ENCODE measurements around the gene B3GAT2. TPM values are rescaled to one million over a fixed set of nuclear protein-coding genes. Genes with fewer than 3 reads are reported as not detected.
A peak's percentile ranks its signal among the peaks of the same experiment; 100 is the strongest.

B3GAT2 gene
- total RNA-seq, 1 donor = under 0.01 TPM

DNA sequence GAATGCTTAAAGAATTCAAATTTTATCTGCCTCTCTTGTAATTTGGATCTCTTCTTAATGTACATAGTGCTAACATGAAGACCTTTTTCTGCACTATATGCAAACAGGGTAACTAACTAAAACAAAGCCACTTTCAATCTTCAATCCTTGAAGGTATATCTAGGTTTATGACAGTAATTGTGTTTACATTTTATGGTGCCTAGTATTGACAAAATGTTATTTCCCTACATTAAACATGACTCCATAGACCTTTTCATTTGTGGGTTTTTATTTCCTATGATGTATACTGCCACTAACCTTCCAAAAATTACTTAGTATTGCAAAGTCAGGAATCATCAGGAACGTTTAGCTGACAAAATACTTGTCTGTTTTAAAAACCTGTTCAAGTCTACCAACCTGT, 95.9 kb downstream of the B3GAT2 start:
- H3K4me3 ChIP-seq (ENCODE audit: low read depth, low read length) = no peak overlapping the region
- no peak for DNase-seq (ENCODE audit: low read depth)
- TF ChIP-seq, protein P1, sequence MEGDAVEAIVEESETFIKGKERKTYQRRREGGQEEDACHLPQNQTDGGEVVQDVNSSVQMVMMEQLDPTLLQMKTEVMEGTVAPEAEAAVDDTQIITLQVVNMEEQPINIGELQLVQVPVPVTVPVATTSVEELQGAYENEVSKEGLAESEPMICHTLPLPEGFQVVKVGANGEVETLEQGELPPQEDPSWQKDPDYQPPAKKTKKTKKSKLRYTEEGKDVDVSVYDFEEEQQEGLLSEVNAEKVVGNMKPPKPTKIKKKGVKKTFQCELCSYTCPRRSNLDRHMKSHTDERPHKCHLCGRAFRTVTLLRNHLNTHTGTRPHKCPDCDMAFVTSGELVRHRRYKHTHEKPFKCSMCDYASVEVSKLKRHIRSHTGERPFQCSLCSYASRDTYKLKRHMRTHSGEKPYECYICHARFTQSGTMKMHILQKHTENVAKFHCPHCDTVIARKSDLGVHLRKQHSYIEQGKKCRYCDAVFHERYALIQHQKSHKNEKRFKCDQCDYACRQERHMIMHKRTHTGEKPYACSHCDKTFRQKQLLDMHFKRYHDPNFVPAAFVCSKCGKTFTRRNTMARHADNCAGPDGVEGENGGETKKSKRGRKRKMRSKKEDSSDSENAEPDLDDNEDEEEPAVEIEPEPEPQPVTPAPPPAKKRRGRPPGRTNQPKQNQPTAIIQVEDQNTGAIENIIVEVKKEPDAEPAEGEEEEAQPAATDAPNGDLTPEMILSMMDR (IDR thresholded peaks at IDR 0.05; ENCODE audit: insufficient read depth, low read depth, low read length) = no peak

DNA sequence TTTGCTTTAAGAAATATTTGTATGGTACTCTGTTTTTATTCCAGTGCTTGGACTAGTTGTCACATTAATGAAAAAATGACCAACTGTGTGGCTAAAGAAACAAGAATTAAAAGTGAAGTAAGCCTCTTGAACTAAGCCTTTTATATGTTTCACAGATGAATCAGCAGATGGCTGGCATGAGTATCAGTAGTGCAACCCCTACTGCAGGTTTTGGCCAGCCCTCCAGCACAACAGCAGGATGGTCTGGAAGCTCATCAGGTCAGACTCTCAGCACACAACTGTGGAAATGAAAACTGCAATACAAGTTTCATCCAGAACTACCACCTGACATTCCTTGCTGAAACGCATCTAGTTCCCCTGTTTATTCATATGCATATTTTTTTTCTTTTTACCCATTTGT, 96.8 kb downstream of the B3GAT2 start:
- no peak for DNase-seq (ENCODE audit: low read depth)
- H3K4me3 ChIP-seq (ENCODE audit: low read depth, low read length) = no peak overlapping the region
- TF ChIP-seq, protein P1 (IDR thresholded peaks at IDR 0.05; ENCODE audit: insufficient read depth, low read depth, low read length) = no peak

DNA sequence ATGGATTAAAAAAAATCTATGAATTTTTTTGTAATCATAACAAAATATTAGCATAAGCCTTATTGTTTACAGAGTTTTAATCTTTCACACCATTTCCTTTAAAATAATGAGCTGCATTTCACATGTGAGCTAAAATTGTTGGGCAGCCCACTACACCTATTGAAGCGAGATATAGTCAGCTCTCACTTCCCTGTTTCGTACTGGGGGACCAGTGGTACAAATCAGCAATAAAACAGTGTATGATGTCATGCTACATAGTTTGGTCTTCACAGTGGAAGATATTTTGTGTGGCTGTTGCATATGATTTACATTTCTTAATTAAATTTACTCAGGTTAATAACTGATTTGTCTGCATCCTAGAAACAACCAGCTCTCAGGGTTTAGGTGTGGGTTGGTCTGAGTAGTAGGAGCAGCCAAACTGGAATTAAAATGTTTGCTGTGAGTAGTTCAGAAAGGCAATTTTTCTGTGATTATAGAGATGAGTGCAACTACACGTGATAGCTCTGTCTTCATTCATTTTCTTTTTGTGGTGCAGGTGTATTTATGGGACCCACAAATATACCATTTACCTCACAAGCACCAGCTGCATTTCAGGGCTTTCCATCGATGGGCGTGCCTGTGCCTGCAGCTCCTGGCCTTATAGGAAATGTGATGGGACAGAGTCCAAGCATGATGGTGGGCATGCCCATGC, 99.3 kb downstream of the B3GAT2 start:
- no peak overlapping the region for H3K4me3 ChIP-seq (ENCODE audit: low read depth, low read length)
- DNase-seq (ENCODE audit: low read depth) = no peak
- TF ChIP-seq, protein P1 (IDR thresholded peaks at IDR 0.05; ENCODE audit: insufficient read depth, low read depth, low read length) = no peak

DNA sequence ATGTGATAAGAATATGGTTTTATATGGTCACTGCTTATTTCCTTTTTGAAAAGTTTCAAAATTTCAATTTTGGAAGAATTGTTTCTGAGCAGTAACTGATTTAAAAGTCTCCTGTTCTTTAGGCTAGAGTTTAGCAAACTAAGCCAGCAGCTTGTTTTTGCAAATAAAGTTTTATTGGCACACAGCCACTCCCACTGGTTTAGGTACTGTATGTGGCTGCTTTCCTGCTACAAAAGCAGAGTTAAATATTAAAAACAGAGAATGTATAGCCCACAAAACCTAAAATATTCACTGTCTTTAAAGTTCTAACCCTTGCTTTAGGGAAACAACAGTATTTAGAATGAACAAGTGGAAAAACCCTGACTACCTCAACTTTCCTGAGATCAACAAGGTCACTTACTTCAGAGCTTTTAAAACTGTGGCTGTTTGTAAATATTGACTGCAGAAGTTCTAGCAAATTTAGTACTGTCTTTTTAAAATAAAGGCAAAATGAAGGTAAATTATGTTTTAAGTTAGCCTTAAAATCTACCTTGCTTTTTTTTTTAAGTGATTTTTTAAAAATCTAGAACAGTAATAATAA, 104.1 kb downstream of the B3GAT2 start:
- DNase-seq (ENCODE audit: low read depth) = no peak
- TF ChIP-seq, protein P1 (IDR thresholded peaks at IDR 0.05; ENCODE audit: insufficient read depth, low read depth, low read length) = no peak

DNA sequence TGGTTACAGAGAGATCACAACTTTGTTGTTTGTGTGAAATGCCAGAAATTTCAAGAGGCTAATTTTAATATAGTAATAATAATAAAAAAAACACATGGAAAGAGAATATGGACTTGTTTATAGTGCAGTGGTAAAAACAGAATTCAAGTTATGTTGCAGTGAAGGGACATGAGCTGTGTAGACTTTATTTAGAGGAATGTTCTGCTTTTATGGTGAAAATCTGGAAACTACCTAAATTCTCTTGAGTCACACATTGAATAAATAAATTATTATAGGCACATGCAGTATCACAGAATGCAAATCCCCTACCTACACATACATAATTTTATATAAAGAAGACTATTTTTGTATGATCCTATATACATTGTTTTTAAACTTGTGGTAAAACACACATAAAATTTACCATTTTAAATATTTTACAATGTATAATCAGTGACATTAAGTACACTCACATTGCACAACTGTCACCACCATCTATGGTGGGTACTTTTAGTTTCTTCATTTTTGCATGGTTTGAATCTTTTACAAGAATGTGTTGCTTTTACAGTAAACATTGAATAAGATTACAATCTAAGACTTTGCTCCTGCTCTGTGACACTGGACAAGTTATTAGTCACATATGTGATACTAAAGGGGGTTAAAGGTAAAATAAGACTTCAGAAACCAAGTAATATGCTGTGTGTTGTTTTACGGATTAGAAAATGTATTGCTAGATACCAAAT, 107.4 kb downstream of the B3GAT2 start:
- H3K4me3 ChIP-seq (ENCODE audit: low read depth, low read length) = no peak overlapping the region
- peak; percentile 44 for DNase-seq (ENCODE audit: low read depth)
- TF ChIP-seq, protein P1 (IDR thresholded peaks at IDR 0.05; ENCODE audit: insufficient read depth, low read depth, low read length) = no peak

More for the DNA sequence above, 104.1 kb downstream of the B3GAT2 start:
- no peak overlapping the region for H3K4me3 ChIP-seq (ENCODE audit: low read depth, low read length)

DNA sequence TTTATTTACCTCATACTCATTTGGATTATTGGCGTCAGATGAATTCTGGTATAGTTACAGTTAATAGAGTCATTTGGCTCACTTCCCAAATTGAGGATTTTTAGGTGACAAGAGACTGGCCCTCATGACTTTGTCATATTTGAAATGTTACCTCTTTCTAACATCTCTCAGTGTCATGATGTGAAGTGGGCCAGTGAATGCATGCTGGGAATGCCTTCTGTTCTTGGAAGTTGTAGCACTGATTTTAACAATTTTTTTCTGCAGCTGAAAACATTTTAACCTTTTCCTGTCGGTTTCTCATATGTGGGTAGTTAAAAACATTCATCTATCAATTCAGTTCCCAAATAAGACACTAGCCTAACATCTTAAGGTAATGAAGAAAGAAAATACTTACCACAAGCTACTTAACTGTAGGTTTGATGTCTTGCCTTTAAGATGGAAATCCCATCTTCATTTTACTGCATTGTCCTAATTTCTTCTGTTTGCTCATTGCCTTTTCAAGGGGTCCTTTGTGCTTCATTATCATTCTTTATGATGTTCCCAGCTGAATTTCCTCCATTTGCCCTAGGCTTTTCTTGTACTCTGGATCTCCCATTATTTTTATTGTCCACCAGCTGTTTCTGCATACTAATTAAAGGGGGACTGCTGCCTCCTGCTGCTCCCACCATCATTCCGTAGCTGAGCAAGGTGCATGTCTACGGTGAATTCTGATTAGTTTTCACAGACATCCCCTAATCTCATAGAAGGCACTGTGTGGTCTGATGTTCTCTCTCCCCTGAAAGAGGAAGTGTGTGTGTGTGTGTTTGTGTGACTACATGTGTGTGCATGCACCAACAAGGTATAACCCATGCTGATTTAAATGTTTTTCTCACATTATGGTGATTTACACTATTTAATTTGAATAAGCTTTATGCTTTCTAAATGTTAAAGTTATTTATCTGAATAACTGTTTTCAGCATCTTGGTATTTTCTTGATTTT, 109.5 kb downstream of the B3GAT2 start:
- no peak overlapping the region for H3K4me3 ChIP-seq (ENCODE audit: low read depth, low read length)
- DNase-seq (ENCODE audit: low read depth) = no peak
- TF ChIP-seq, protein P1 (IDR thresholded peaks at IDR 0.05; ENCODE audit: insufficient read depth, low read depth, low read length) = no peak
